ENCODE measurements around the gene DRC3. TPM values are rescaled to one million over a fixed set of nuclear protein-coding genes. Genes with fewer than 3 reads are reported as not detected.

Gene DRC3
- total RNA-seq, 1 experiment from 2014 or later, result 0.68 TPM

- Histone ChIP-seq H2BK12ac (ENCODE audit: insufficient read length, low read depth, low read length) (no peak overlapping the region), H3K4ac (ENCODE audit: low read depth, low read length) (no peak overlapping the region), H2BK5ac (ENCODE audit: insufficient read length, low read length) (no peak overlapping the region), H3T11ph (ENCODE audit: low read length) (no peak overlapping the region), H3K27me3 (ENCODE audit: insufficient read depth, low read length) (no peaks in the 10 kb centered on the region), H3K4me1 (ENCODE audit: insufficient read depth, low read length) (no peaks in the 10 kb centered on the region; the same call in 1 of the 2 replicates), H2BK15ac (ENCODE audit: low read depth, low read length) (no peak overlapping the region), H2AK5ac (ENCODE audit: insufficient read length, low read length) (no peak overlapping the region), H3K4me2 (ENCODE audit: insufficient read depth, insufficient read length, low read length) (no peak overlapping the region), H4K20me1 (ENCODE audit: control insufficient read depth, insufficient read depth, insufficient read length) (no peaks in the 10 kb centered on the region), H3K9ac (ENCODE audit: extremely low read depth, insufficient read length, low read length) (no peak overlapping the region), H3K9me3 (ENCODE audit: control insufficient read depth, low read depth, low read length) (no peaks in the 10 kb centered on the region), H4K8ac (replicated peaks; ENCODE audit: insufficient read length, low read depth, low read length) (no peak overlapping the region), H2BK20ac (ENCODE audit: low read depth, low read length, poor library complexity, severe bottlenecking) (no peak overlapping the region), H3K27ac (ENCODE audit: insufficient read length, low read depth, low read length) (no peak overlapping the region), H4K5ac (ENCODE audit: insufficient read length, low read depth, low read length) (no peak overlapping the region), H3K56ac (ENCODE audit: insufficient read length, low read depth, low read length) (no peak overlapping the region), H3K14ac (ENCODE audit: insufficient read depth, low read length) (no peak overlapping the region), H2BK120ac (ENCODE audit: low read depth, low read length, poor library complexity, severe bottlenecking) (no peak overlapping the region), H4K91ac (ENCODE audit: insufficient read length, low read depth, low read length) (no peak overlapping the region), H3K18ac (ENCODE audit: insufficient read length, low read depth, low read length) (no peak overlapping the region), H3K23me2 (ENCODE audit: insufficient read length, low read depth, low read length, poor library complexity, severe bottlenecking) (no peaks in the 10 kb centered on the region), H3K23ac (ENCODE audit: insufficient read length, low read depth, low read length) (no peak overlapping the region), H2AFZ (ENCODE audit: low read length) (no peak overlapping the region), H3K79me2 (ENCODE audit: insufficient read depth, low read length) (no peaks in the 10 kb centered on the region), H3K79me1 (ENCODE audit: insufficient read depth, low read depth, low read length, poor library complexity, severe bottlenecking) (no peaks in the 10 kb centered on the region)
- no CpG with 5 or more reads among the region's 12 CpGs for WGBS (ENCODE audit: extremely low coverage, insufficient read length, low lambda C conversion rate)
- no peaks in the 10 kb centered on the region for H3K36me3 Mint-ChIP-seq (ENCODE audit: insufficient read depth in 1 of 3, low read depth in 3 of 3)
- H3K27ac Mint-ChIP-seq, result peak overlapping the region in 1 of 3 experiments; percentile 63; a peak in 2 of 7 replicates
- no peak overlapping the region; a peak in 1 of 5 replicates for H3K4me3 Mint-ChIP-seq
- H3K9me3 Mint-ChIP-seq, result no peaks in the 10 kb centered on the region
- H3K4me1 Mint-ChIP-seq, result peaks cover 11 to 16% of the 10 kb centered on the region in 2 experiments
- H3K27me3 Mint-ChIP-seq (ENCODE audit: low read depth), result no peaks in the 10 kb centered on the region
- DNase-seq, result no peak
- no peak for TF ChIP-seq CTCF (conservative IDR thresholded peaks at IDR 0.05)
Measured at GRCh38 chr17:17928398-17929287, 44.0 kb upstream of the DRC3 start.
